Fibroblast of lung (primary cell): Measurements from ENCODE around the gene TENM4.

Source experiments
- CTCF ChIP-seq, 2 donors: IDR thresholded peaks in 1 of 2; conservative IDR thresholded peaks in 1 of 2; 1 replicate in 1 of 2; 2 replicates in 1 of 2; pipeline ENCODE4 v1.5.1; 2011 to 2012; ENCODE audit warnings: low read length in 2 of 2, control low read depth in 1 of 2, inconsistent platforms in 1 of 2, low read depth in 1 of 2, mild to moderate bottlenecking in 1 of 2
- EZH2 ChIP-seq: IDR thresholded peaks from 2 replicates; pipeline ENCODE4 v1.5.1; 2012; ENCODE audit warnings: low read length, control low read depth, mild to moderate bottlenecking; ENCODE audit errors: missing control alignments

GRCh38 chr11:79039122-79039521, 401.7 kb downstream of the TENM4 start:
- TF ChIP-seq EZH2 (no peak), CTCF (conservative IDR thresholded peaks at IDR 0.05 in 1 of 2, IDR thresholded peaks at IDR 0.05 in 1 of 2; ENCODE audit: low read depth in 1 of 2, low read length in 2 of 2) (no peak)
